Trophoblast cell (in vitro differentiated cells and primary cell): ENCODE measurements around the gene SNX27.

ENCODE experiments used
- DNase-seq, 2 donors: peaks; one replicate each; pipeline ENCODE4 v3.0.0-alpha.2; 2016
- H2AFZ ChIP-seq: 2 replicates; pipeline ENCODE4 v1.6.1; 2013; ENCODE audit warnings: low read length, moderate library complexity, mild to moderate bottlenecking; ENCODE audit not compliant: insufficient read depth, poor library complexity
- H2AK5ac ChIP-seq: 2 replicates; pipeline ENCODE4 v1.6.1; 2013; ENCODE audit warnings: mild to moderate bottlenecking, low read length
- H2BK120ac ChIP-seq: 2 replicates; pipeline ENCODE4 v1.6.1; 2013; ENCODE audit warnings: low read length, mild to moderate bottlenecking, moderate library complexity; ENCODE audit not compliant: insufficient read depth, poor library complexity
- H2BK12ac ChIP-seq: 2 replicates; pipeline ENCODE4 v1.6.1; 2013; ENCODE audit warnings: mild to moderate bottlenecking, low read length, moderate library complexity
- H2BK5ac ChIP-seq: 2 replicates; pipeline ENCODE4 v1.6.1; 2013; ENCODE audit warnings: low read length, low read depth, moderate library complexity, mild to moderate bottlenecking; ENCODE audit not compliant: poor library complexity
- H3K14ac ChIP-seq: 2 replicates; pipeline ENCODE4 v1.6.1; 2013; ENCODE audit warnings: mild to moderate bottlenecking, low read length
- H3K18ac ChIP-seq: 2 replicates; pipeline ENCODE4 v1.6.1; 2013; ENCODE audit warnings: mild to moderate bottlenecking, low read length
- H3K23ac ChIP-seq: 2 replicates; pipeline ENCODE4 v1.6.1; 2013; ENCODE audit warnings: low read length
- H3K27ac ChIP-seq: 2 replicates; pipeline ENCODE4 v1.5.1; 2013; ENCODE audit warnings: low read depth, mild to moderate bottlenecking, inconsistent platforms, low read length, moderate library complexity
- H3K27me3 ChIP-seq: 2 replicates; pipeline ENCODE4 v1.6.1; 2013; ENCODE audit warnings: inconsistent platforms, mild to moderate bottlenecking, low read length, moderate library complexity; ENCODE audit not compliant: insufficient read depth
- H3K36me3 ChIP-seq, 2 experiments: 1 replicate in 1 of 2; 2 replicates in 1 of 2; pipeline ENCODE4 v1.6.1; 2013; ENCODE audit warnings: low read length in 2 of 2, mild to moderate bottlenecking in 2 of 2, moderate library complexity in 1 of 2; ENCODE audit not compliant: insufficient read depth in 2 of 2, control insufficient read depth in 1 of 2
- H3K4ac ChIP-seq: 2 replicates; pipeline ENCODE4 v1.6.1; 2013; ENCODE audit warnings: low read depth, mild to moderate bottlenecking, low read length, moderate library complexity
- H3K4me1 ChIP-seq, 2 experiments: 1 replicate in 1 of 2; 2 replicates in 1 of 2; pipeline ENCODE4 v1.6.1; 2013; ENCODE audit warnings: low read length in 2 of 2, mild to moderate bottlenecking in 2 of 2, moderate library complexity in 1 of 2; ENCODE audit not compliant: insufficient read depth in 2 of 2, control insufficient read depth in 1 of 2
- H3K4me2 ChIP-seq: 2 replicates; pipeline ENCODE4 v1.6.1; 2013; ENCODE audit warnings: inconsistent platforms, mild to moderate bottlenecking, low read length, moderate library complexity
- H3K4me3 ChIP-seq: 2 replicates; pipeline ENCODE4 v1.5.1; 2013; ENCODE audit warnings: mild to moderate bottlenecking, low read depth, low read length, inconsistent platforms
- H3K79me1 ChIP-seq: one replicate; pipeline ENCODE4 v1.6.1; 2013; ENCODE audit warnings: low read length
- H3K79me2 ChIP-seq: 2 replicates; pipeline ENCODE4 v1.6.1; 2013; ENCODE audit warnings: low read length, mild to moderate bottlenecking; ENCODE audit not compliant: control insufficient read depth, insufficient read depth, poor library complexity
- H3K9ac ChIP-seq: 2 replicates; pipeline ENCODE4 v1.6.1; 2013; ENCODE audit warnings: mild to moderate bottlenecking, low read length
- H3K9me3 ChIP-seq: 2 replicates; pipeline ENCODE4 v1.6.1; 2013; ENCODE audit warnings: low read depth, mild to moderate bottlenecking, control low read depth, inconsistent platforms, low read length; ENCODE audit not compliant: insufficient read depth
- H4K12ac ChIP-seq: 2 replicates; pipeline ENCODE4 v1.6.1; 2013; ENCODE audit warnings: low read depth, mild to moderate bottlenecking, low read length, moderate library complexity
- H4K8ac ChIP-seq: 2 replicates; pipeline ENCODE4 v1.6.1; 2013; ENCODE audit warnings: low read depth, mild to moderate bottlenecking, low read length, moderate library complexity
- H4K91ac ChIP-seq: one replicate; pipeline ENCODE4 v1.6.1; 2013; ENCODE audit warnings: low read depth, mild to moderate bottlenecking, low read length, moderate library complexity
- WGBS: extraction: QIAGEN DNeasy Blood & Tissue Kit; methylation state at CpG from one replicate; pipeline ENCODE4 v1.1.7; 2013; ENCODE audit warnings: missing lambda C conversion rate; ENCODE audit not compliant: insufficient read length, insufficient coverage; ENCODE audit errors: extremely low coverage; 5-methylcytosine and 5-hydroxymethylcytosine counted together

SNX27 gene

DNA sequence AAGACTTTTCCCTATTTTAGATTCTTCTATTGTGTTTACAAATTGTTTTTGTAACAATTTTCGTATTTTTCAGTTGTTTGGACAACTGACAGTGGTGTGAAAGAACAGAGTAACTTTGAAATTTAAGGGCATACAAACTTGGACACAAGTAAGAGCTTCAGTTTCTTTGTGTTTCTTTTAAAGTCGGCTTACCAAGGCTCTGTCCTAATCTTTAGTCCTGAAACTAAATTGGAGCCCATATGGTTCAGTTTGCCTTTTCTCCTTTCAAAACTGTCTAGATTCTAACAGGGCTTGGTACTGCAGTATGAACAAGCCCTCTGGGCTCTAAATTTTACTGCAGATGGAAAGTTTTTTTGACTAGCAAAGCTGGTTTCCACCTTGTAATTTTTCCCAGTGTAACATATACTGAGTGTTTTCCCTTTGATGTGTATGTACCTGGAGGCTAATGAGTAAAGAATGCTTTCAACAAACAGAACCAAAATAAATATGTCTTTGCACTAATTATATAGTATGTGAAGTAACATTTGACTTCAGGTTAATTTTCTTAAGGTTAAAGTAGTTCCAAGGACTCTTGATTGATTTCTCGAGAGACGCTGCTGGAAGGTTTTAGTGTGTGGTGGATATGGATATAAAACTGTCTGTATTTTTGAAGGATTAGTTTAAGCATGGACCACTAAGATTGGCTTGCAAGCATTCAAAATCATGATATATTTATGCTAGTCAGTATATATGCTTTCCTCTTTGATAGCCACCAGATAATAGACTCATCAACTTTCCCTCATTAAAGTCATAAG is 4.1 kb downstream of the SNX27 start:
- no peak overlapping the region for H3K18ac ChIP-seq
- no peak overlapping the region for H3K4me2 ChIP-seq
- peak in 1 of 2 donors; percentile 17 for DNase-seq
- H3K79me1 ChIP-seq, result peaks cover 9% of the 10 kb centered on the region
- no CpG with 5 or more reads among the region's 4 CpGs for WGBS
- no peak overlapping the region for H4K8ac ChIP-seq
- no peak overlapping the region for H3K27ac ChIP-seq
- no peak overlapping the region for H3K14ac ChIP-seq
- no peak overlapping the region for H3K9ac ChIP-seq
- H2BK120ac ChIP-seq, result no peak overlapping the region
- H2AK5ac ChIP-seq, result no peak overlapping the region
- no peak overlapping the region for H4K12ac ChIP-seq
- no peak overlapping the region for H2BK5ac ChIP-seq
- H3K36me3 ChIP-seq, result no peaks in the 10 kb centered on the region
- H3K4me1 ChIP-seq, result peaks cover 6 to 10% of the 10 kb centered on the region in 2 experiments
- no peak overlapping the region for H3K23ac ChIP-seq
- no peak overlapping the region for H4K91ac ChIP-seq
- no peak overlapping the region for H2AFZ ChIP-seq
- no peaks in the 10 kb centered on the region for H3K9me3 ChIP-seq
- H3K79me2 ChIP-seq, result peaks cover 8% of the 10 kb centered on the region
- H3K4me3 ChIP-seq, result no peak overlapping the region
- H3K27me3 ChIP-seq, result no peaks in the 10 kb centered on the region
- H3K4ac ChIP-seq, result no peak overlapping the region
- H2BK12ac ChIP-seq, result no peak overlapping the region

DNA sequence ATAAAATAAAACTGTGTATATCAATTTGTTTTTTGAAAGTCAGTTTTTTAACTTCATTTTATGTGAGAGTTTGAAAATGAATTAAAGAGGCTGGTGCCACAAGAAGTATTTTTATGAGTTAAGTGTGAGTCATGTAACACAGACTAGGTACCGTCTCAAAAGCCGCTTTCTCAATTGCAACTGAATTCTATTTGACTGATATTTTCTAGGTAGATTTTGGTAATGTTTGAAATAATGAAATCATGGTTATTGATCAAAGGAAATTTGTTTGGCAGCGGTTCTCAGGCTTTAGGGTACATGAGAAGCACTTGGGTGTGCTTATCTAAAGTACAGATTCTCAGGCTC is 4.6 kb downstream of the SNX27 start:
- Histone ChIP-seq H3K4me2 (no peak overlapping the region), H4K91ac (no peak overlapping the region), H3K36me3 (no peaks in the 10 kb centered on the region), H2BK120ac (no peak overlapping the region), H4K8ac (no peak overlapping the region), H3K4me1 (peaks cover 4 to 6% of the 10 kb centered on the region in 2 experiments), H3K23ac (no peak overlapping the region), H3K27ac (no peak overlapping the region), H3K18ac (no peak overlapping the region), H4K12ac (no peak overlapping the region), H3K4me3 (no peak overlapping the region), H3K9ac (no peak overlapping the region), H3K4ac (peak overlapping the region; percentile 40), H3K79me2 (peaks cover 8% of the 10 kb centered on the region), H2AK5ac (no peak overlapping the region), H3K9me3 (no peaks in the 10 kb centered on the region), H2BK12ac (no peak overlapping the region), H2BK5ac (no peak overlapping the region), H2AFZ (no peak overlapping the region), H3K27me3 (no peaks in the 10 kb centered on the region), H3K14ac (no peak overlapping the region), H3K79me1 (peaks cover 9% of the 10 kb centered on the region)
- no peak for DNase-seq
- no CpG with 5 or more reads among the region's 3 CpGs for WGBS

GRCh38 chr1:151618003-151618402 is 6.2 kb downstream of the SNX27 start:
- no peak overlapping the region for H3K23ac ChIP-seq
- no peak overlapping the region for H2BK120ac ChIP-seq
- peak overlapping the region; percentile 79 for H3K4ac ChIP-seq
- no peak for DNase-seq
- peaks cover 4 to 6% of the 10 kb centered on the region in 2 experiments for H3K4me1 ChIP-seq
- H3K18ac ChIP-seq, result no peak overlapping the region
- no peaks in the 10 kb centered on the region for H3K9me3 ChIP-seq
- H3K9ac ChIP-seq, result no peak overlapping the region
- H4K12ac ChIP-seq, result no peak overlapping the region
- no peak overlapping the region for H2AK5ac ChIP-seq
- H3K27me3 ChIP-seq, result no peaks in the 10 kb centered on the region
- H3K4me2 ChIP-seq, result no peak overlapping the region
- H2BK5ac ChIP-seq, result no peak overlapping the region
- no peak overlapping the region for H2BK12ac ChIP-seq
- no peaks in the 10 kb centered on the region for H3K79me1 ChIP-seq
- H3K36me3 ChIP-seq, result no peaks in the 10 kb centered on the region
- H2AFZ ChIP-seq, result no peak overlapping the region
- no peak overlapping the region for H3K4me3 ChIP-seq
- no peak overlapping the region for H4K91ac ChIP-seq
- H3K79me2 ChIP-seq, result no peaks in the 10 kb centered on the region
- no peak overlapping the region for H4K8ac ChIP-seq
- no peak overlapping the region for H3K14ac ChIP-seq
- H3K27ac ChIP-seq, result no peak overlapping the region
- no CpG with 5 or more reads among the region's 3 CpGs for WGBS

GRCh38 chr1:151618470-151618869 is 6.6 kb downstream of the SNX27 start:
- H2BK12ac ChIP-seq, result no peak overlapping the region
- H3K14ac ChIP-seq, result no peak overlapping the region
- peaks cover 0 to 2% of the 10 kb centered on the region in 2 experiments for H3K36me3 ChIP-seq
- H4K91ac ChIP-seq, result no peak overlapping the region
- no peak overlapping the region for H2BK5ac ChIP-seq
- H3K79me2 ChIP-seq, result peaks cover 3% of the 10 kb centered on the region
- no peak overlapping the region for H3K27ac ChIP-seq
- H3K4me1 ChIP-seq, result peaks cover 0 to 2% of the 10 kb centered on the region in 2 experiments
- H3K27me3 ChIP-seq, result no peaks in the 10 kb centered on the region
- H3K9me3 ChIP-seq, result no peaks in the 10 kb centered on the region
- no peak overlapping the region for H3K23ac ChIP-seq
- H4K8ac ChIP-seq, result no peak overlapping the region
- H3K4me2 ChIP-seq, result no peak overlapping the region
- no peak overlapping the region for H4K12ac ChIP-seq
- no peak overlapping the region for H2AK5ac ChIP-seq
- no peak overlapping the region for H3K18ac ChIP-seq
- no peaks in the 10 kb centered on the region for H3K79me1 ChIP-seq
- H3K4ac ChIP-seq, result no peak overlapping the region
- no peak overlapping the region for H2AFZ ChIP-seq
- no peak overlapping the region for H2BK120ac ChIP-seq
- no peak overlapping the region for H3K4me3 ChIP-seq
- no peak overlapping the region for H3K9ac ChIP-seq
- no peak for DNase-seq
